Upper lobe of right lung (tissue), 1 donor: ENCODE results near the gene TCHH. TPM values are rescaled to one million over a fixed set of nuclear protein-coding genes. Genes with fewer than 3 reads are reported as not detected.
A peak's percentile ranks its signal among the peaks of the same experiment; 100 is the strongest.
"Not testable (repeated sequence)": the region's sequence is repeated elsewhere in the genome, so short reads cannot be mapped to it uniquely, and the experiment has no call there.

Experiments
- ATAC-seq: fragments of 200-7000 bp; cut with Tn5 transposase; one replicate; pipeline ENCODE4 v1.9.1; 2020; ENCODE audit warnings: mild to moderate bottlenecking, moderate library complexity
- DNase-seq: peaks from one replicate; pipeline ENCODE4 v3.0.0-alpha.2; 2020
- H3K27ac ChIP-seq: fragments of 200-600 bp; one replicate; pipeline ENCODE4 v1.8.0; 2022
- H3K27me3 ChIP-seq: fragments of 200-600 bp; one replicate; pipeline ENCODE4 v1.8.0; 2022; ENCODE audit warnings: mild to moderate bottlenecking
- H3K36me3 ChIP-seq: fragments of 200-600 bp; one replicate; pipeline ENCODE4 v1.8.0; 2022
- H3K4me1 ChIP-seq: fragments of 200-600 bp; one replicate; pipeline ENCODE4 v1.8.0; 2022
- H3K4me3 ChIP-seq: fragments of 200-600 bp; one replicate; pipeline ENCODE4 v1.8.0; 2022; ENCODE audit warnings: mild to moderate bottlenecking
- H3K9me3 ChIP-seq: fragments of 200-600 bp; one replicate; pipeline ENCODE4 v1.8.0; 2022
- CTCF ChIP-seq: fragments of 200-600 bp; IDR thresholded peaks from one replicate; pipeline ENCODE4 v1.8.0; 2022; ENCODE audit warnings: antibody characterized with exemption
- intact Hi-C: fragments of 100-400 bp; cut with DNase I; formaldehyde crosslinking; loops from one replicate; pipeline ENCODE4 v1.11.0; 2022
- total RNA-seq: library from RNA; stranded (reverse); fragmentation: NEBNext Ultra II Directional; extraction: Animal tissue kit (Norgen Biotek cat#: 25700); gene quantifications from one replicate; pipeline ENCODE4 v1.2.1, GENCODE V29; 2021
- donor health status: DM: no; HTN: yes; CAD: no; lungs with severe emphysema.

TCHH gene
- total RNA-seq, 1 donor from 2014 or later: 0.20 TPM

- TF ChIP-seq CTCF: no peak
- H3K27ac ChIP-seq: no peak overlapping the region
- intact Hi-C loops: no loop called here
- DNase-seq: no peak
- H3K4me3 ChIP-seq: no peak overlapping the region
- H3K27me3 ChIP-seq: no peaks in the 10 kb centered on the region
- H3K9me3 ChIP-seq: no peaks in the 10 kb centered on the region
- no peak for ATAC-seq
- no peaks in the 10 kb centered on the region for H3K36me3 ChIP-seq
- no peaks in the 10 kb centered on the region for H3K4me1 ChIP-seq
Measured at GRCh38 chr1:152086760-152087159, 28.5 kb downstream of the TCHH start.

GRCh38 chr1:152084853-152085252 lies 30.4 kb downstream of the TCHH start:
- Histone ChIP-seq H3K9me3 (no peaks in the 10 kb centered on the region), H3K27me3 (no peaks in the 10 kb centered on the region), H3K4me3 (no peak overlapping the region), H3K36me3 (no peaks in the 10 kb centered on the region), H3K27ac (no peak overlapping the region), H3K4me1 (no peaks in the 10 kb centered on the region)
- no peak for TF ChIP-seq CTCF
- no peak for ATAC-seq
- intact Hi-C loops: no loop called here
- no peak for DNase-seq

- H3K27me3 ChIP-seq, ATAC-seq, H3K27ac ChIP-seq, DNase-seq, H3K36me3 ChIP-seq, H3K9me3 ChIP-seq, H3K4me3 ChIP-seq, H3K4me1 ChIP-seq, intact Hi-C loops: not testable (repeated sequence)
Measured at GRCh38 chr1:152081026-152081425, 34.2 kb downstream of the TCHH start.

GRCh38 chr1:152080494-152080893 lies 34.8 kb downstream of the TCHH start:
- H3K4me1 ChIP-seq, ATAC-seq, H3K9me3 ChIP-seq, H3K27ac ChIP-seq, H3K36me3 ChIP-seq, H3K27me3 ChIP-seq, H3K4me3 ChIP-seq, DNase-seq, intact Hi-C loops: not testable (repeated sequence)

GRCh38 chr1:152078831-152079441 lies 36.3 kb downstream of the TCHH start:
- intact Hi-C loops: no loop called here
- Histone ChIP-seq H3K27me3 (no peaks in the 10 kb centered on the region), H3K9me3 (no peaks in the 10 kb centered on the region), H3K36me3 (no peaks in the 10 kb centered on the region), H3K4me1 (no peaks in the 10 kb centered on the region), H3K27ac (no peak overlapping the region), H3K4me3 (no peak overlapping the region)
- TF ChIP-seq CTCF: no peak
- DNase-seq (peak; percentile 55), ATAC-seq (no peak)

- TF ChIP-seq CTCF: no peak
- H3K36me3 ChIP-seq: no peaks in the 10 kb centered on the region
- H3K27ac ChIP-seq: no peak overlapping the region
- H3K4me3 ChIP-seq: no peak overlapping the region
- intact Hi-C loops: no loop called here
- no peaks in the 10 kb centered on the region for H3K9me3 ChIP-seq
- no peak for ATAC-seq
- H3K4me1 ChIP-seq: no peaks in the 10 kb centered on the region
- DNase-seq: no peak
- peaks cover 6% of the 10 kb centered on the region for H3K27me3 ChIP-seq
Measured at GRCh38 chr1:152072311-152072710, 42.9 kb downstream of the TCHH start.

GRCh38 chr1:152071123-152071522 lies 44.1 kb downstream of the TCHH start:
- no peak overlapping the region for H3K4me3 ChIP-seq
- no peak for ATAC-seq
- no peaks in the 10 kb centered on the region for H3K9me3 ChIP-seq
- no peaks in the 10 kb centered on the region for H3K4me1 ChIP-seq
- peaks cover 6% of the 10 kb centered on the region for H3K27me3 ChIP-seq
- no peak for TF ChIP-seq CTCF
- no peak overlapping the region for H3K27ac ChIP-seq
- no peaks in the 10 kb centered on the region for H3K36me3 ChIP-seq
- no peak for DNase-seq
- intact Hi-C loops: no loop called here
